CD4-positive, alpha-beta T cell treated with Interleukin-4 for 4 hours (primary cell): Measurements from ENCODE around the gene SCN1B.

Experiments
- DNase-seq: peaks from one replicate; pipeline ENCODE4 v3.0.0-alpha.2; 2020

Gene SCN1B

GRCh38 chr19:35077411-35078223 is 47.3 kb downstream of the SCN1B start:
- no peak for DNase-seq

DNA sequence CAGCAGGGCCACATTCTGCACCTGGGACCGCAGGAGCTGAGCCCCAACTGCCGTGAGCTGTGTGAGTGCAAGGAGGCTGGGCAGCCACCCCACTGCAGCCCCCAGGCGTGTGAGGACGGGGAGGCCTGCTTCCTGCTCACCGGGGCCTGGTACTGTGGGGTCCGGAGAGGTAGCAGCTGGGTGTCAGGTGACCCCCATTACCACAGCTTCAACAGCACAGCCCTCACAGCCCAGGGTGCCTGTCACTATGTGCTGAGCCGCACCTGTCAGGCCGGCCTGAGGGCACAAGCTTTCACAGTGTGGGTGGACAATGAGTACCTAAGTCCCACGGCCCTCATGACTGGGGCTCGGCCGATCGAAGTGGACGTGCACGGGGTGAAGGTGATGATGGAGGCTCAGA is 49.6 kb downstream of the SCN1B start:
- no peak for DNase-seq

DNA sequence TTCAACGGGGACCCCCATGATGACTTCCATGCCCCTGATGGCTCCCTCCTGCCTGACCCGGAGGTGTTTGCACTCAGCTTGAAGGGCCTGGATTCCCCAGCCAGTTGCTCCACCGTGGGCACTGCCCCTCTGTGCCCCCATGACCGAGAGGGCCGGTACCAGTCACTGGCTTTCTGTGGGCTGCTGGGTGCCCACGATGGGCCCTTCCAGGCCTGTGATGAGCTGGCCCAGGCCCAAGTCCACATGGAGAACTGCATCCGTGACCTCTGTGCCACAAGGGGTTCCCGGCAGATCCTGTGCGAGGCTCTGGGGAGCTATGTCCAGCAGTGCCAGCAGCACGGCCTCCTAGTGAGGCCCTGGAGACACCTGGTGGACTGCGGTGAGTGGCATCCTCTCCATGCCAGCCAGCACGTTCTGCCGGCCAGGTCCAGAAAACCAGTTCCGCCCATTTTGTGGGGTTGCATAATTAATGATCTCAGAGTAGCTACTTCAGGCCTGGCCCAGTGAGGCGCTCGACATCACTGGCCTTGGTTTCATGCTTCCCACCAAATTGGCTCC is 50.4 kb downstream of the SCN1B start:
- DNase-seq = no peak

DNA sequence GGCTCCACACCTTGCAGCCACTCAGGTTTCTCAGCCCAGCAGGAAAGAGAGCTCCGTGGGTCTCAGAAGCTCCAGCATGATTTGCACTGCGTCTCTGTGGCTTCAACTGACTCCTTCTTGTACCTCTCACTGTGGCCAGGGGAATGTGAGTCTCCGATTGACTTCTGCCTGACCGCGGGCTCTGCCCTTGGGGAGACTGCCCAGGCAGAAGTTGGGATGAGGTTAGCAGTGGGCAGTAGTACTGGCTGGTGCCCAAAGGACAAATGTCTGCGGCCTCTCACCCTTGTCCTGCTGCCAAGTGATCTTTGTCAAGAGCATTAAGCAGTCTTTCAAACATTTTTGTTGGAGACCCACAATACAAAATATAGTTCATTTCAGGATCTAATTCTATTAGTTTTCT is 50.9 kb downstream of the SCN1B start:
- DNase-seq = no peak

GRCh38 chr19:35083691-35084508 is 53.6 kb downstream of the SCN1B start:
- DNase-seq = no peak

GRCh38 chr19:35084509-35084762 is 54.2 kb downstream of the SCN1B start:
- DNase-seq = no peak

GRCh38 chr19:35085947-35086346 is 55.7 kb downstream of the SCN1B start:
- no peak for DNase-seq

GRCh38 chr19:35086455-35086854 is 56.2 kb downstream of the SCN1B start:
- no peak for DNase-seq

- DNase-seq = no peak
These were observed 57.1 kb downstream of the SCN1B start for GRCh38 chr19:35087393-35087792.

- no peak for DNase-seq
These were observed 58.1 kb downstream of the SCN1B start for GRCh38 chr19:35088131-35088913.

- DNase-seq = no peak
These were observed 59.3 kb downstream of the SCN1B start for GRCh38 chr19:35089554-35089953.
